Neural progenitor cell (in vitro differentiated cells): Measurements from ENCODE around the gene DNMT1. TPM values are rescaled to one million over a fixed set of nuclear protein-coding genes. Genes with fewer than 3 reads are reported as not detected.

Source experiments
- DNase-seq: peaks from one replicate; pipeline ENCODE4 v3.0.0-alpha.2; 2016; ENCODE audit warnings: low spot score
- H2AFZ ChIP-seq: fragments of 200-600 bp; sonication (generic); replicated peaks from 2 replicates; pipeline ENCODE4 v1.6.1; 2016; ENCODE audit warnings: antibody characterized with exemption
- H3F3A ChIP-seq: fragments of 200-600 bp; sonication (generic); 2 replicates; pipeline ENCODE4 v1.6.1; 2016; ENCODE audit warnings: antibody characterized with exemption, low read depth
- H3K27ac ChIP-seq: fragments of 200-600 bp; sonication (generic); 2 replicates; pipeline ENCODE4 v1.5.1; 2016; ENCODE audit warnings: mild to moderate bottlenecking
- H3K27me3 ChIP-seq: fragments of 200-600 bp; sonication (generic); 2 replicates; pipeline ENCODE4 v1.6.1; 2016; ENCODE audit warnings: mild to moderate bottlenecking, moderate library complexity
- H3K36me3 ChIP-seq: fragments of 200-600 bp; sonication (generic); 2 replicates; pipeline ENCODE4 v1.5.1; 2016
- H3K4me1 ChIP-seq: fragments of 200-600 bp; sonication (generic); 2 replicates; pipeline ENCODE4 v1.6.1; 2016; ENCODE audit warnings: mixed run types
- H3K4me2 ChIP-seq: fragments of 200-600 bp; sonication (generic); 2 replicates; pipeline ENCODE4 v1.6.1; 2016
- H3K4me3 ChIP-seq: fragments of 200-600 bp; sonication (generic); 2 replicates; pipeline ENCODE4 v1.5.1; 2016
- H3K79me2 ChIP-seq: fragments of 200-600 bp; sonication (generic); 2 replicates; pipeline ENCODE4 v1.6.1; 2016; ENCODE audit warnings: low read depth
- H3K9ac ChIP-seq: fragments of 200-600 bp; sonication (generic); 2 replicates; pipeline ENCODE4 v1.6.1; 2016
- H3K9me3 ChIP-seq: fragments of 200-600 bp; sonication (generic); 2 replicates; pipeline ENCODE4 v1.5.1; 2016; ENCODE audit warnings: low read depth
- H4K20me1 ChIP-seq: fragments of 200-600 bp; sonication (generic); 2 replicates; pipeline ENCODE4 v1.6.1; 2016; ENCODE audit warnings: low read depth
- H3K27ac Mint-ChIP-seq: 3 replicates; pipeline ENCODE4 v1.8.0; 2021; ENCODE audit warnings: mixed read lengths
- H3K27me3 Mint-ChIP-seq: 2 replicates; pipeline ENCODE4 v1.8.0; 2022; ENCODE audit warnings: low read depth, mild to moderate bottlenecking, inconsistent platforms, moderate library complexity, mixed read lengths; ENCODE audit not compliant: insufficient read depth
- H3K36me3 Mint-ChIP-seq: 3 replicates; pipeline ENCODE4 v1.8.0; 2021; ENCODE audit warnings: mixed read lengths
- H3K4me1 Mint-ChIP-seq: 3 replicates; pipeline ENCODE4 v1.8.0; 2021; ENCODE audit warnings: mixed read lengths
- H3K4me3 Mint-ChIP-seq: 3 replicates; pipeline ENCODE4 v1.8.0; 2021; ENCODE audit warnings: mild to moderate bottlenecking, moderate library complexity, mixed read lengths
- H3K9me3 Mint-ChIP-seq: 3 replicates; pipeline ENCODE4 v1.8.0; 2020; ENCODE audit warnings: mixed read lengths
- CTCF ChIP-seq: fragments of 200-600 bp; sonication (generic); IDR thresholded peaks from 2 replicates; pipeline ENCODE4 v1.5.1; 2017; ENCODE audit warnings: antibody characterized with exemption, mild to moderate bottlenecking
- EZH2 ChIP-seq: fragments of 200-600 bp; sonication (generic); IDR thresholded peaks from 2 replicates; pipeline ENCODE4 v1.6.1; 2017; ENCODE audit warnings: antibody characterized with exemption, mild to moderate bottlenecking, moderate library complexity
- EZH2phosphoT487 ChIP-seq: fragments of 200-600 bp; sonication (generic); IDR thresholded peaks from 2 replicates; pipeline ENCODE4 v1.6.1; 2017; ENCODE audit warnings: antibody characterized with exemption
- total RNA-seq: library from RNA; depleted of rRNA; stranded (reverse); fragments of >200 nt; gene quantifications from 2 replicates; pipeline ENCODE4 v1.2.3, GENCODE V29; 2015; ENCODE audit warnings: low replicate concordance

Gene DNMT1
- total RNA-seq, 1 donor from 2014 or later = 203 TPM

- H3K79me2 ChIP-seq = peaks cover 18% of the 10 kb centered on the region
- no peaks in the 10 kb centered on the region for H3K27me3 ChIP-seq
- peaks cover 10% of the 10 kb centered on the region for H4K20me1 ChIP-seq
- H3K4me1 ChIP-seq = no peaks in the 10 kb centered on the region
- H3K4me3 Mint-ChIP-seq = no peak overlapping the region
- no peak overlapping the region for H3K27ac ChIP-seq
- H3K36me3 ChIP-seq = no peaks in the 10 kb centered on the region
- H3K9me3 ChIP-seq = no peaks in the 10 kb centered on the region
- H3K9me3 Mint-ChIP-seq = no peaks in the 10 kb centered on the region
- no peak overlapping the region for H3K4me3 ChIP-seq
- H3K4me2 ChIP-seq = no peak overlapping the region
- TF ChIP-seq CTCF (no peak), EZH2 (no peak), EZH2phosphoT487 (no peak)
- H3K9ac ChIP-seq = no peak overlapping the region
- peaks cover 2% of the 10 kb centered on the region for H3K27me3 Mint-ChIP-seq
- H3K4me1 Mint-ChIP-seq = peaks cover 7% of the 10 kb centered on the region
- no peak overlapping the region for H3K27ac Mint-ChIP-seq
- no peak for DNase-seq
- peaks cover 3% of the 10 kb centered on the region for H3K36me3 Mint-ChIP-seq
- H3F3A ChIP-seq = peaks cover 20% of the 10 kb centered on the region
- no peak overlapping the region for H2AFZ ChIP-seq
Observed at GRCh38 chr19:10122045-10122444, 72.7 kb downstream of the DNMT1 start.

- H3K27ac Mint-ChIP-seq = no peak overlapping the region
- no peak overlapping the region for H2AFZ ChIP-seq
Observed at GRCh38 chr19:10120538-10121189, 74.1 kb downstream of the DNMT1 start.

GRCh38 chr19:10118960-10119359 lies 75.8 kb downstream of the DNMT1 start:
- peak overlapping the region; percentile 95 for H3K4me3 Mint-ChIP-seq
- DNase-seq = no peak

More at GRCh38 chr19:10120538-10121189, 74.1 kb downstream of the DNMT1 start:
- peaks cover 20% of the 10 kb centered on the region for H3F3A ChIP-seq
- H3K27me3 Mint-ChIP-seq = peaks cover 2% of the 10 kb centered on the region
- no peak overlapping the region for H3K9ac ChIP-seq
- H3K4me2 ChIP-seq = no peak overlapping the region
- H3K4me3 ChIP-seq = no peak overlapping the region
- H3K79me2 ChIP-seq = peaks cover 18% of the 10 kb centered on the region
- peaks cover 10% of the 10 kb centered on the region for H4K20me1 ChIP-seq
- DNase-seq = no peak
- no peaks in the 10 kb centered on the region for H3K9me3 ChIP-seq
- peak overlapping the region; percentile 38 for H3K4me3 Mint-ChIP-seq
- H3K9me3 Mint-ChIP-seq = no peaks in the 10 kb centered on the region
- no peaks in the 10 kb centered on the region for H3K36me3 ChIP-seq
- H3K27me3 ChIP-seq = no peaks in the 10 kb centered on the region
- peaks cover 3% of the 10 kb centered on the region for H3K36me3 Mint-ChIP-seq
- TF ChIP-seq CTCF (no peak), EZH2 (no peak), EZH2phosphoT487 (no peak)
- no peaks in the 10 kb centered on the region for H3K4me1 ChIP-seq
- no peak overlapping the region for H3K27ac ChIP-seq
- H3K4me1 Mint-ChIP-seq = peaks cover 7% of the 10 kb centered on the region

More at GRCh38 chr19:10118960-10119359, 75.8 kb downstream of the DNMT1 start:
- Histone ChIP-seq H3K36me3 (no peaks in the 10 kb centered on the region), H3K4me2 (peak overlapping the region; percentile 100), H3K9me3 (no peaks in the 10 kb centered on the region), H3K79me2 (peaks cover 18% of the 10 kb centered on the region), H3F3A (peaks cover 23% of the 10 kb centered on the region), H3K9ac (peak overlapping the region; percentile 93), H3K27me3 (no peaks in the 10 kb centered on the region), H3K4me1 (no peaks in the 10 kb centered on the region), H3K27ac (no peak overlapping the region), H3K4me3 (peak overlapping the region; percentile 88), H4K20me1 (peaks cover 10% of the 10 kb centered on the region), H2AFZ (no peak overlapping the region)
- Mint-ChIP-seq H3K36me3 (no peaks in the 10 kb centered on the region), H3K9me3 (no peaks in the 10 kb centered on the region), H3K27ac (no peak overlapping the region), H3K4me1 (peaks cover 7% of the 10 kb centered on the region), H3K27me3 (peaks cover 3% of the 10 kb centered on the region)
- no peak for TF ChIP-seq EZH2
